NCI-H2107 treated with DMSO at 0.1 percent for 48 hours (cell line): ENCODE measurements around the gene RSPH6A.

Experiments
- DNase-seq: peaks from one replicate; lab custom pipeline; 2025; ENCODE audit not compliant: unreplicated experiment; lab: John Stamatoyannopoulos, UW

The RSPH6A gene

GRCh38 chr19:45825917-45826893 is 11.1 kb upstream of the RSPH6A start:
- no peak for DNase-seq

- DNase-seq: no peak
These were observed 10.1 kb upstream of the RSPH6A start for GRCh38 chr19:45825263-45825605.

GRCh38 chr19:45824531-45825262 is 9.6 kb upstream of the RSPH6A start:
- DNase-seq: no peak

GRCh38 chr19:45824041-45824471 is 8.9 kb upstream of the RSPH6A start:
- peak; percentile 77 for DNase-seq

GRCh38 chr19:45823182-45823581 is 8.1 kb upstream of the RSPH6A start:
- no peak for DNase-seq

GRCh38 chr19:45822716-45823115 is 7.6 kb upstream of the RSPH6A start:
- no peak for DNase-seq

GRCh38 chr19:45821570-45821969 is 6.5 kb upstream of the RSPH6A start:
- DNase-seq: no peak

GRCh38 chr19:45821103-45821521 is 6.0 kb upstream of the RSPH6A start:
- no peak for DNase-seq

- DNase-seq: no peak
These were observed 5.5 kb upstream of the RSPH6A start for GRCh38 chr19:45820413-45821102.

- DNase-seq: no peak
These were observed 4.7 kb upstream of the RSPH6A start for GRCh38 chr19:45819769-45820168.

GRCh38 chr19:45817725-45818301 is 2.7 kb upstream of the RSPH6A start:
- DNase-seq: no peak

GRCh38 chr19:45817010-45817724 is 2.1 kb upstream of the RSPH6A start:
- peak; percentile 78 for DNase-seq

- no peak for DNase-seq
These were observed 1.3 kb upstream of the RSPH6A start for GRCh38 chr19:45816236-45817009.

- no peak for DNase-seq
These were observed 541 bp upstream of the RSPH6A start for GRCh38 chr19:45815481-45816216.

- no peak for DNase-seq
These were observed 835 bp downstream of the RSPH6A start for GRCh38 chr19:45814166-45814780.

GRCh38 chr19:45812297-45812696 is 2.8 kb downstream of the RSPH6A start:
- no peak for DNase-seq

GRCh38 chr19:45809643-45810159 is 5.4 kb downstream of the RSPH6A start:
- peak; percentile 79 for DNase-seq

- DNase-seq: no peak
These were observed 9.4 kb downstream of the RSPH6A start for GRCh38 chr19:45805719-45806118.

GRCh38 chr19:45804959-45805230 is 10.2 kb downstream of the RSPH6A start:
- DNase-seq: no peak
